GM23248 (cell line): ENCODE measurements around the gene SV2A. TPM values are rescaled to one million over a fixed set of nuclear protein-coding genes. Genes with fewer than 3 reads are reported as not detected.
A peak's percentile ranks its signal among the peaks of the same experiment; 100 is the strongest.

Experiments
- DNase-seq: peaks from one replicate; pipeline ENCODE4 v3.0.0-alpha.2; 2015
- H2AFZ ChIP-seq: fragments of 200-600 bp; sonication (generic); 2 replicates; pipeline ENCODE4 v1.6.1; 2016; ENCODE audit warnings: antibody characterized with exemption
- H3F3A ChIP-seq: fragments of 200-600 bp; sonication (generic); 2 replicates; pipeline ENCODE4 v1.6.1; 2016; ENCODE audit warnings: mild to moderate bottlenecking, antibody characterized with exemption, mixed run types; ENCODE audit not compliant: insufficient read depth
- H3K27ac ChIP-seq: fragments of 200-600 bp; sonication (generic); 2 replicates; pipeline ENCODE4 v1.5.1; 2016; ENCODE audit warnings: mild to moderate bottlenecking
- H3K27me3 ChIP-seq: fragments of 200-600 bp; sonication (generic); replicated peaks from 2 replicates; pipeline ENCODE4 v1.6.1; 2016; ENCODE audit warnings: mild to moderate bottlenecking; ENCODE audit not compliant: insufficient read depth
- H3K36me3 ChIP-seq: fragments of 200-600 bp; sonication (generic); 2 replicates; pipeline ENCODE4 v1.6.1; 2016; ENCODE audit warnings: low read depth, mild to moderate bottlenecking
- H3K4me1 ChIP-seq: fragments of 200-600 bp; sonication (generic); 2 replicates; pipeline ENCODE4 v1.6.1; 2016; ENCODE audit warnings: mild to moderate bottlenecking; ENCODE audit not compliant: insufficient read depth
- H3K4me2 ChIP-seq: fragments of 200-600 bp; sonication (generic); one replicate; pipeline ENCODE4 v1.6.1; 2016; ENCODE audit warnings: mild to moderate bottlenecking; ENCODE audit not compliant: unreplicated experiment
- H3K4me3 ChIP-seq: fragments of 200-600 bp; sonication (generic); 2 replicates; pipeline ENCODE4 v1.5.1; 2016; ENCODE audit warnings: mild to moderate bottlenecking
- H3K79me2 ChIP-seq: fragments of 200-600 bp; sonication (generic); 2 replicates; pipeline ENCODE4 v1.6.1; 2016; ENCODE audit warnings: mild to moderate bottlenecking; ENCODE audit not compliant: insufficient read depth
- H3K9ac ChIP-seq: fragments of 200-600 bp; sonication (generic); 2 replicates; pipeline ENCODE4 v1.6.1; 2016; ENCODE audit warnings: mild to moderate bottlenecking
- H3K9me2 ChIP-seq: fragments of 200-600 bp; sonication (generic); 2 replicates; pipeline ENCODE4 v1.6.1; 2016; ENCODE audit warnings: mixed run types, mild to moderate bottlenecking, moderate library complexity; ENCODE audit not compliant: insufficient read depth
- H3K9me3 ChIP-seq: fragments of 200-600 bp; sonication (generic); one replicate; pipeline ENCODE4 v1.6.1; 2017; ENCODE audit warnings: low read depth
- H4K20me1 ChIP-seq: fragments of 200-600 bp; sonication (generic); 2 replicates; pipeline ENCODE4 v1.6.0; 2016; ENCODE audit not compliant: insufficient read depth
- EZH2 ChIP-seq: fragments of 200-600 bp; sonication (generic); IDR thresholded peaks from 2 replicates; pipeline ENCODE4 v1.6.1; 2018; ENCODE audit warnings: antibody characterized with exemption, mild to moderate bottlenecking; ENCODE audit not compliant: insufficient read depth, poor library complexity, severe bottlenecking
- EZH2phosphoT487 ChIP-seq: fragments of 200-600 bp; sonication (generic); IDR thresholded peaks from 2 replicates; pipeline ENCODE4 v1.6.1; 2018; ENCODE audit warnings: antibody characterized with exemption, moderate library complexity, mild to moderate bottlenecking, low read depth; ENCODE audit not compliant: insufficient read depth
- WGBS, 2 experiments: methylation state at CpG; one replicate each; pipeline ENCODE4 v1.1.6; 2015 to 2017; ENCODE audit warnings: low lambda C conversion rate in 2 of 2, low coverage in 1 of 2; ENCODE audit errors: missing lambda C conversion rate in 2 of 2; 5-methylcytosine and 5-hydroxymethylcytosine counted together
- in situ Hi-C: fragments of 300-500 bp; cut with MboI; formaldehyde crosslinking; loops from 2 replicates; pipeline ENCODE4 v1.15.0; 2020
- polyA plus RNA-seq: library from polyadenylated mRNA; unstranded; fragments of >200 nt; fragmentation: Nextera tagmentation; extraction: Ambion mirVana; gene quantifications from 2 replicates; pipeline ENCODE4 v1.2.1, GENCODE V29; 2016
- total RNA-seq: library from RNA; depleted of rRNA; stranded (reverse); fragments of >200 nt; shearing (Covaris generic); gene quantifications from 2 replicates; pipeline ENCODE4 v1.2.3, GENCODE V29; 2014

The SV2A gene
- total and polyA plus RNA-seq, 2 experiments from 2014 or later, result 0.36 to 1.1 TPM

DNA sequence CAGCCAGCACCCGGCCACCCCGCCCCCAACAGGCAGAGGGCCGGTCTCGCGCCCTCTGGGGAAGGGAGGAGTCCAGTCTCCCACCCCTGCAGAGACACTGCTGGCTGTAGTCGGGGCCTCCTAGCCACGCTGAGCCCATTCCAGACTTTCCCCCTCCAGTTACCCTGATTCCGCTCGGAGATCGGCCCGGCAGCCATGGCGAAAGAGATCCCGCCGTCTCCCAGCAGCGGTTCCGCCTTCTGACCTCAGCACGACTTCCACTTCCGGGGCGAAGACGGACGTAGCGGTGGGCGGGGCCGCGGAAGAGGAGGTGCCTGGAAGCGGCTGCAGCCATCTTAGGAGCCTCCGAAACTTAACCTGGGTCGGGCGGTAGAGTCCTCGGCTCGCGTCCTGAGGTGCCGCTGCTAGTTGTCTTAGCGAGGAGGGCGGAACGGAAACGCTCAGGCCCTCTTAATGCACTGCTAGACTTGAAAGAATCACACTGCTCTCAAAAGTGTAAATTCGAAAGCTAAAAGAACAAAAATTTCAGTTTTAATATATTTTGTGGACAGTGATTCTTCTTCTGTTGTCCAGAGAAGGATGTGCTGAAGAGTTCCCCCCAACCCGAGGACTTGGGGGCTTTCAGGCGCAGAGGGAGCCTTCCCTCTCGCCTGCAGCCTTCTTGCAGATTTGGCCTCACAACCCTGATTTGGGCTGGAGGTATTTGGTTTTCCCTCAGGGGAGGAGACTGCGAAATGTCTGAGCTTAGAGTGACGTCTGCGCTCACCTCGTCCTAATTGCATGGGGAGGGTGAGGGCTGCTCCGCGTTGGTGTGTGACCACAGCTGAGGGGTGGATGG, 10.1 kb upstream of the SV2A start, which contains the start of gene SF3B4:
TSS of gene SF3B4 (minus strand) at position 241 of the 838 bp plus-strand sequence. CDS start at position 197, 44 bp downstream.
- peaks cover 26% of the 10 kb centered on the region for H3F3A ChIP-seq
- in situ Hi-C loops, result no loop called here
- DNase-seq, result peak; percentile 99
- H3K36me3 ChIP-seq, result peaks cover 32% of the 10 kb centered on the region
- peak within 1 kb of the TSS; percentile 95 for H3K4me3 ChIP-seq
- peak within 1 kb of the TSS; percentile 91 for H3K9ac ChIP-seq
- no peaks in the 10 kb centered on the region for H3K9me3 ChIP-seq
- H3K27me3 ChIP-seq, result no peaks in the 10 kb centered on the region
- H2AFZ ChIP-seq, result peak within 1 kb of the TSS; percentile 81
- H4K20me1 ChIP-seq, result no peaks in the 10 kb centered on the region
- H3K4me1 ChIP-seq, result peaks cover 39% of the 10 kb centered on the region
- no peaks in the 10 kb centered on the region for H3K9me2 ChIP-seq
- no peak for TF ChIP-seq EZH2phosphoT487
- peak within 1 kb of the TSS; percentile 99 for H3K4me2 ChIP-seq
- peak within 1 kb of the TSS; percentile 90 for H3K27ac ChIP-seq
- H3K79me2 ChIP-seq, result peaks cover 35% of the 10 kb centered on the region
- WGBS, 2 experiments, result 1 to 3% methylated on average over 46 to 47 of the region's 47 CpGs

GRCh38 chr1:149927056-149927562, 9.5 kb upstream of the SV2A start:
- in situ Hi-C loops, result no loop called here
- no peak for TF ChIP-seq EZH2
- no peak for TF ChIP-seq EZH2phosphoT487
- 1% methylated on average over 10 of the region's 10 CpGs for WGBS, 2 experiments
- H3K79me2 ChIP-seq, result peaks cover 35% of the 10 kb centered on the region
- peak overlapping the region; percentile 90 for H3K4me2 ChIP-seq
- no peaks in the 10 kb centered on the region for H4K20me1 ChIP-seq
- peak overlapping the region; percentile 81 for H2AFZ ChIP-seq
- H3K4me1 ChIP-seq, result peaks cover 39% of the 10 kb centered on the region
- peak overlapping the region; percentile 91 for H3K9ac ChIP-seq
- H3K27me3 ChIP-seq, result no peaks in the 10 kb centered on the region
- H3F3A ChIP-seq, result peaks cover 30% of the 10 kb centered on the region
- peak overlapping the region; percentile 95 for H3K4me3 ChIP-seq
- DNase-seq, result peak; percentile 43
- H3K9me3 ChIP-seq, result no peaks in the 10 kb centered on the region
- no peaks in the 10 kb centered on the region for H3K9me2 ChIP-seq
- H3K36me3 ChIP-seq, result peaks cover 37% of the 10 kb centered on the region
- peak overlapping the region; percentile 90 for H3K27ac ChIP-seq

DNA sequence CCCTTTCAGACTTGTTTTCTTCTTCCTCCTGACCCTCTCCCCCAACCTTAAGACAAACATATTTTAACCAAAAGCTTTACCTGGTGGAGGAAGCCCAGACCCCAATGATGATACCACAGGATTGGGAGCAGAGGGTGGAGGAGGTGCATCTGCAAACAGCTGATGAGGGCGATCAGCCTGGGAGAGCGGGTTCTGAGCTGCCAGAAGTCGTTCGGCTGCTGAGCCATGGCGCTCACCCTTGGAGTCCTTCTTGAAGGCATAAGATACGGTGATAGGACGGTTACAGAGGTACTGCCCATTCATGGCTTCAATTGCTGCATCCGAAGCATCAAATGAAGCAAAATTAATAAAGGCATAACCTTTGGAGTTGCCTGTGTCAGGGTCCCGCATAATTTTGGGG, 8.7 kb upstream of the SV2A start:
- Histone ChIP-seq H3F3A (peaks cover 37% of the 10 kb centered on the region), H2AFZ (no peak overlapping the region), H3K27me3 (no peaks in the 10 kb centered on the region), H4K20me1 (no peaks in the 10 kb centered on the region), H3K9me2 (no peaks in the 10 kb centered on the region), H3K27ac (no peak overlapping the region), H3K36me3 (peaks cover 42% of the 10 kb centered on the region), H3K4me3 (peak overlapping the region; percentile 95), H3K9me3 (no peaks in the 10 kb centered on the region), H3K4me2 (peak overlapping the region; percentile 90), H3K4me1 (peaks cover 34% of the 10 kb centered on the region), H3K79me2 (peaks cover 35% of the 10 kb centered on the region), H3K9ac (0 out of 2 replicates have a peak overlapping the region, but pooled peaks have one; percentile 91)
- DNase-seq, result no peak
- WGBS, 2 experiments, result 89 to 93% methylated on average over 9 of the region's 9 CpGs
- no peak for TF ChIP-seq EZH2
- no peak for TF ChIP-seq EZH2phosphoT487
- in situ Hi-C loops, result no loop called here

- H3K4me1 ChIP-seq, result peaks cover 28% of the 10 kb centered on the region
- DNase-seq, result no peak
- peak overlapping the region; percentile 90 for H3K4me2 ChIP-seq
- no peaks in the 10 kb centered on the region for H3K27me3 ChIP-seq
- 98 to 100% methylated on average over 2 of the region's 2 CpGs for WGBS, 2 experiments
- H3K79me2 ChIP-seq, result peaks cover 35% of the 10 kb centered on the region
- H2AFZ ChIP-seq, result no peak overlapping the region
- no peaks in the 10 kb centered on the region for H4K20me1 ChIP-seq
- TF ChIP-seq EZH2phosphoT487 (no peak), EZH2 (no peak)
- H3K4me3 ChIP-seq, result no peak overlapping the region
- no peaks in the 10 kb centered on the region for H3K9me3 ChIP-seq
- peaks cover 42% of the 10 kb centered on the region for H3K36me3 ChIP-seq
- H3F3A ChIP-seq, result peaks cover 37% of the 10 kb centered on the region
- H3K9me2 ChIP-seq, result no peaks in the 10 kb centered on the region
- in situ Hi-C loops, result no loop called here
- H3K27ac ChIP-seq, result no peak overlapping the region
- no peak overlapping the region for H3K9ac ChIP-seq
Observed at GRCh38 chr1:149925751-149926150, 8.1 kb upstream of the SV2A start.
